Adrenal gland (tissue), 5 donors: ENCODE results near the gene SAMMSON.

Experiments used
- POLR2A ChIP-seq, 2 donors: fragments of 450-650 bp; IDR thresholded peaks; one replicate each; pipeline ENCODE4 v1.6.1; 2017; ENCODE audit warnings: antibody characterized with exemption in 2 of 2, mild to moderate bottlenecking in 2 of 2, moderate library complexity in 1 of 2
- TF ChIP-seq, protein P1 (sequence below), 6 experiments: fragments of 450-650 bp in 4 of 6; fragments of 200-600 bp in 2 of 6; sonication (generic) in 1 of 6; IDR thresholded peaks; 1 replicate in 5 of 6; 2 replicates in 1 of 6; pipeline versions ENCODE4 v1.5.1 to v1.8.0; 2016 to 2021; ENCODE audit warnings: antibody characterized with exemption in 6 of 6, mild to moderate bottlenecking in 2 of 6, moderate library complexity in 1 of 6
- donor health status: DM: no; HTN: no; CAD: no.

DNA sequence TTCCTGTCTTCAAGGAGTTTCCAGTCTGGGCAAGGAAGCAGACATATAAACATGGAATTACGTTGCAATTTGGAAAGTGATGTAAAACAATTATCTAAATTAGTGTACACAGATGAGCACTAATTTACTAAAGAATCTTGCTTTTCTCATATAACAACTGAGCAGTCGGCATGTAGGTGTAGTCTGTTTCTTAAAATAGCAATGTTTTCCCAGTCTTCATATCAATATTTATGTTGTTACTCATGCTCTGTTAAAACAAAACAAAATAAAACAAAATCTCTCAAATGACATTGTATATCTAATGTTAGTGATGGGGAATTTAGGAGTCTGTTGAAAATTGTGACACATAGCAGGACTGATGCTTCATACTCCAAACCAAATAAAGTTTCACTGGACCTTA is 75.6 kb downstream of the SAMMSON start:
- TF ChIP-seq, protein P1, sequence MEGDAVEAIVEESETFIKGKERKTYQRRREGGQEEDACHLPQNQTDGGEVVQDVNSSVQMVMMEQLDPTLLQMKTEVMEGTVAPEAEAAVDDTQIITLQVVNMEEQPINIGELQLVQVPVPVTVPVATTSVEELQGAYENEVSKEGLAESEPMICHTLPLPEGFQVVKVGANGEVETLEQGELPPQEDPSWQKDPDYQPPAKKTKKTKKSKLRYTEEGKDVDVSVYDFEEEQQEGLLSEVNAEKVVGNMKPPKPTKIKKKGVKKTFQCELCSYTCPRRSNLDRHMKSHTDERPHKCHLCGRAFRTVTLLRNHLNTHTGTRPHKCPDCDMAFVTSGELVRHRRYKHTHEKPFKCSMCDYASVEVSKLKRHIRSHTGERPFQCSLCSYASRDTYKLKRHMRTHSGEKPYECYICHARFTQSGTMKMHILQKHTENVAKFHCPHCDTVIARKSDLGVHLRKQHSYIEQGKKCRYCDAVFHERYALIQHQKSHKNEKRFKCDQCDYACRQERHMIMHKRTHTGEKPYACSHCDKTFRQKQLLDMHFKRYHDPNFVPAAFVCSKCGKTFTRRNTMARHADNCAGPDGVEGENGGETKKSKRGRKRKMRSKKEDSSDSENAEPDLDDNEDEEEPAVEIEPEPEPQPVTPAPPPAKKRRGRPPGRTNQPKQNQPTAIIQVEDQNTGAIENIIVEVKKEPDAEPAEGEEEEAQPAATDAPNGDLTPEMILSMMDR (IDR thresholded peaks at IDR 0.05): no peak
- TF ChIP-seq POLR2A (IDR thresholded peaks at IDR 0.05): no peak
